ENCODE data around the gene ADGRG1. TPM values are rescaled to one million over a fixed set of nuclear protein-coding genes. Genes with fewer than 3 reads are reported as not detected.

The ADGRG1 gene
- total RNA-seq, 4 donors from 2014 or later = 129 to 159 (median 136) TPM

DNA sequence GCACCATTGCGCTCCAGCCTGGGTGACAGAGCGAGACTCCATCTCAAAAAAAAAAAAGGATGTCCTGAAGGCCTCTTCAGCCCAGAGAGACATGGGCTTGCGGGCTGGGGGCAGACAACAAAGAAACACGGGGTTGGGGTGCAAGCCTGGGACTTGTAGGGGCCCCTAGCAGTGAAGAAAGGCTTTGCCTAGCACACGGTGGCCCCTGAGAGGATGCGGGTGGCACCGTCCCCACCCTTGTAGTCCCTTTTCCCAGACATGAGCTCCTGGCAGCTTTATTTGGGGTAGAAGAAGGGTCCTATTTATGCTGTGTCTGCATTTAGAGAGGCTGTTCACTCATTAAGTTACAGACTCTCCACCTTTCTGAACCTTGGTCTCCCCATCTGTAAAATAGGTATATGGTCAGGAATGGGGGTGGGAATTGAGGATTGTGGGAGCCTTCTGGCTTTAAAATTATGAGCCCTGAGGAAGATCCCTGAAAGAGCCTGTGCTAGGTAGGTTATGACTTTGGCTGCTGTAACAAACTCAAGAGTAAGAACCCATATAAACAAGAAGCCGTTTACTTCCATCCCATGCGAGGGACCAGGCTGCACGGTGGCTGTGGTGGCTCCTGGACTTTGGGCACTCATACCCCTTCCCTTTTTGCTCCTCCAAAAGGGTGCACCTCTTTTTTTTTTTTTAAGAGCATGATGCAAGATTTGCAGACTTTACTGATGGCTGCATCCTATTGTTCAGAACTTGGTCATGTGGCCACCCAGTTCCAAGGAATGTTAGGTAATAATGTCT is 20.6 kb upstream of the ADGRG1 start:
- H3K4me3 ChIP-seq (ENCODE audit: low read depth, poor library complexity, severe bottlenecking) = no peak overlapping the region
- TF ChIP-seq POLR2A (IDR thresholded peaks at IDR 0.05) = no peak
- TF ChIP-seq, protein P1, sequence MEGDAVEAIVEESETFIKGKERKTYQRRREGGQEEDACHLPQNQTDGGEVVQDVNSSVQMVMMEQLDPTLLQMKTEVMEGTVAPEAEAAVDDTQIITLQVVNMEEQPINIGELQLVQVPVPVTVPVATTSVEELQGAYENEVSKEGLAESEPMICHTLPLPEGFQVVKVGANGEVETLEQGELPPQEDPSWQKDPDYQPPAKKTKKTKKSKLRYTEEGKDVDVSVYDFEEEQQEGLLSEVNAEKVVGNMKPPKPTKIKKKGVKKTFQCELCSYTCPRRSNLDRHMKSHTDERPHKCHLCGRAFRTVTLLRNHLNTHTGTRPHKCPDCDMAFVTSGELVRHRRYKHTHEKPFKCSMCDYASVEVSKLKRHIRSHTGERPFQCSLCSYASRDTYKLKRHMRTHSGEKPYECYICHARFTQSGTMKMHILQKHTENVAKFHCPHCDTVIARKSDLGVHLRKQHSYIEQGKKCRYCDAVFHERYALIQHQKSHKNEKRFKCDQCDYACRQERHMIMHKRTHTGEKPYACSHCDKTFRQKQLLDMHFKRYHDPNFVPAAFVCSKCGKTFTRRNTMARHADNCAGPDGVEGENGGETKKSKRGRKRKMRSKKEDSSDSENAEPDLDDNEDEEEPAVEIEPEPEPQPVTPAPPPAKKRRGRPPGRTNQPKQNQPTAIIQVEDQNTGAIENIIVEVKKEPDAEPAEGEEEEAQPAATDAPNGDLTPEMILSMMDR (IDR thresholded peaks at IDR 0.05) = no peak
- 91 to 94% methylated on average over 10 of the region's 10 CpGs for WGBS, 2 donors
- intact Hi-C loops (cut with DNase I; ENCODE audit: low total_unique reads) = no loop called here
- peak; percentile 3 to 13 for DNase-seq (ENCODE audit: low spot score in 2 of 2)

DNA sequence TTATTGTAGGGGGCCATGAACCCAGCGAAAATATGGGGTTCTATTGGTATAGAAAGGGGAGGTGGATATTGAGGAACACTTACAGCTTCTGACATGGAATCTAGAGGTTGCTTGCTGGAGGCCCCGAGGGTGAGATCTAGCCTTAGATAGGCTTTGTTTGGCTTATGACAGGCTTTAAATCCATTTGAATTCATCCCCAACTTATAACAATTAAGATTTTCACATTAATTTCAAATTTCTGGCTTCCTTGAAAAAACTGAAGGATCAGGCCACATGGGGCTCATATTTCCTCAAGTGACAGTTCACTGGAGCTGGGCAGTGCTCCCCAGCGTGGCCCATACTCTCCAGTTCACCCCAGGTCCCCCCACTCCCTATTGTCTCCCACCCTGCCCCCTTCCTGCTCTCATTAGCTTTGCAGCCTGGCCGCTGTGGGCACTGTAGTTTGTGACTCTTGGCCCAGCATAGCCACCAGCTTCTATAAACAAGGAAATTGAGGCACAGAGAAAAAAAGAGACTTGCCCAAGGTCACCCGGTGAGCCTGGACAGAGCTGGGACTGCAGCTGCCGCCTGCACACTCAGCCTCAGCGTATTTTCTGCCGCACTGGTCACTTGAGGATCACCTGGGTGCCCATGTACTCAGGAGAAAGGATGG is 19.8 kb upstream of the ADGRG1 start:
- intact Hi-C loops (cut with DNase I; ENCODE audit: low total_unique reads) = no loop called here
- DNase-seq (ENCODE audit: low spot score in 2 of 2) = peak; percentile 6 to 49
- WGBS, 2 donors = 88 to 90% methylated on average over 8 of the region's 8 CpGs
- TF ChIP-seq, protein P1 (IDR thresholded peaks at IDR 0.05) = no peak
- TF ChIP-seq POLR2A (IDR thresholded peaks at IDR 0.05) = no peak
- H3K4me3 ChIP-seq (ENCODE audit: low read depth, poor library complexity, severe bottlenecking) = no peak overlapping the region

DNA sequence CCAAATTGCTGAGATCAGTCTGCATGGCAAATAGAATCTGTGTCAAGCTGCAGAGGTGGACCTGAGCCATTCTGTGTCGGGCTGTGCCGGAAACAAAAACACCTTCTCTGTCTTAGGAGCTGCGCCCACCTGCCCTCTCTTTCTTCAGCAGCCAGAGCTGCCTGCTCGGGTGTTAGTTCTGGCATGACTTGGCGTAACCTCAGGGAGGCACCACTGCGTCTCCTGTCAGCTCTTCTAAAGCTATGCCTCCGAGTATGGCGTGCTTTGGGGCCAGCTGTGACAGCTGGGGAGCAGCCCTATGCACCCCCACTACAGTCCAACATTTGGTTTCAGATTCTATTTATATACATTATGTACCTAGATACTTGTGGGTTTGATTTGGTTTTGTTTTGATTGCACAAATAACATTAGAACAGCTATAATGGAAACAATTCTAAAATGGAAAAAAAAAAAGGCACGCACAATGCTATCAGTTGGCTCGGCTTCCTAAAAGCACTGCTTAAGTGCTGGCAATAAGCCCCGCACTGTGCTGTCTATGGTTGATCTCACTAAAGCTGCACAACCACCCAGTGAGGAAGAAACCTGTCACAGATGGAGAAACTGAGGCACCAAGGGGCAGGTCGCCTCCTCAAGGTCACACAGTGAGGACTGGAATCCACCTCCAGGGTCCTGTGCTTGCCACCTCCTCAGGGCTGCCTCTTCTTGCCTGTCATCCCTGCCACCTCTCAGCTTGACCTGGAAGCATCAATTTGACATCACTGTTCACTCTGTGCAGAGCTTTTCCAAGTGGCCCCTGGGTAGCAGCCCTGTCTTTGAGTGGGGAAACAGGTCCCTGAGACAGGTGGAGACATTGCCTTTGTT is 18.7 kb upstream of the ADGRG1 start:
- H3K4me3 ChIP-seq (ENCODE audit: low read depth, poor library complexity, severe bottlenecking) = no peak overlapping the region
- DNase-seq (ENCODE audit: low spot score in 2 of 2) = peak; percentile 15 to 79
- TF ChIP-seq POLR2A (IDR thresholded peaks at IDR 0.05) = no peak
- intact Hi-C loops (cut with DNase I; ENCODE audit: low total_unique reads) = no loop called here
- 21 to 31% methylated on average over 12 of the region's 12 CpGs for WGBS, 2 donors

DNA sequence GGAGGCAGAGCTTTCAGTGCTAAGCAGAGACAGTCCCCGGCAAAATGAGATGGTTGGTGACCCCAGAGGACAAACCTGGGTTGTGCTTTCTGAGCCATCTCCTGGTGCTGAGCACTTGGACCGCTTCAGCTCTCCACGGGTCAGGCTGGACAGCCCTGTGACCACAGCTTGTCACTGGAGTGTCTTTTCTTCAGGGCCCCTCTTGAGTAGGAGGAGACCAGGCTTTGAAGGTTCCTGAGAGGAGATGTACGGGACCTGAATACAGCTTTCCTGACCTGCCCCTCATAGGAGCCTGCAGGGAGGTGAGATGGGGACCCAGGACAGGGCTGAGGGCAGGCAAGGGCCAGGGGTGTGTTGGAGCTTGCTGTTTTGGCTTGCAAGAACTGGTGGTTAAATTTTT is 17.8 kb upstream of the ADGRG1 start:
- whole genome bisulfite sequencing, 2 donors = 81 to 84% methylated on average over 4 of the region's 4 CpGs
- TF ChIP-seq, protein P1 (IDR thresholded peaks at IDR 0.05) = no peak
- TF ChIP-seq POLR2A (IDR thresholded peaks at IDR 0.05) = no peak
- no peak overlapping the region for H3K4me3 ChIP-seq (ENCODE audit: low read depth, poor library complexity, severe bottlenecking)
- intact Hi-C loops (cut with DNase I; ENCODE audit: low total_unique reads) = no loop called here
- peak in 1 of 2 donors; percentile 70 for DNase-seq (ENCODE audit: low spot score in 2 of 2)

DNA sequence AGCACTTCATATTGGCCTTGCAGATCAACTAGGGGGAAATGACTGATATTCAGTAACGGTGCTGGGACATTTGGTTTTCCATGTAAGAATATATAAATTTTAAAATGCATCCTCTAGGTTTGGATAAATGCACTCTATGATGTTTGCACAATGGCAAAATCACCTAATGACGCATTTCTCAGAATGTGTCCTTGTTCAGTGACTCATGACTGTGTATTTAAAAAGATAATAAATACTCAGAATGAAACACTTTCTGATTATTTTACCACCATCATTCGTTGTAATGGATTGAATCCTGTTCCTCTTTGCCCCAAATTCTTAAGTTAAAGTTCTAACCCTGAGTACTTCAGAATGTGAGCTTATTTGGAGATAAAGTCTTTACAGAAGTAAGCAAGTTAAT is 17.2 kb upstream of the ADGRG1 start:
- intact Hi-C loops (cut with DNase I; ENCODE audit: low total_unique reads) = no loop called here

More for the DNA sequence above, 17.2 kb upstream of the ADGRG1 start:
- DNase-seq (ENCODE audit: low spot score in 2 of 2) = no peak
- H3K4me3 ChIP-seq (ENCODE audit: low read depth, poor library complexity, severe bottlenecking) = no peak overlapping the region
- TF ChIP-seq, protein P1 (IDR thresholded peaks at IDR 0.05) = no peak
- TF ChIP-seq POLR2A (IDR thresholded peaks at IDR 0.05) = no peak
- WGBS, 2 donors = 85 to 90% methylated on average over 3 of the region's 3 CpGs
